GM19193 (cell line): Measurements from ENCODE around the gene KCNIP3.

Experiments
- POLR2A ChIP-seq: IDR thresholded peaks from 4 replicates; pipeline ENCODE4 v1.6.1; 2011; ENCODE audit not compliant: insufficient read depth, insufficient read length; ENCODE audit errors: extremely low read depth

The KCNIP3 gene

DNA sequence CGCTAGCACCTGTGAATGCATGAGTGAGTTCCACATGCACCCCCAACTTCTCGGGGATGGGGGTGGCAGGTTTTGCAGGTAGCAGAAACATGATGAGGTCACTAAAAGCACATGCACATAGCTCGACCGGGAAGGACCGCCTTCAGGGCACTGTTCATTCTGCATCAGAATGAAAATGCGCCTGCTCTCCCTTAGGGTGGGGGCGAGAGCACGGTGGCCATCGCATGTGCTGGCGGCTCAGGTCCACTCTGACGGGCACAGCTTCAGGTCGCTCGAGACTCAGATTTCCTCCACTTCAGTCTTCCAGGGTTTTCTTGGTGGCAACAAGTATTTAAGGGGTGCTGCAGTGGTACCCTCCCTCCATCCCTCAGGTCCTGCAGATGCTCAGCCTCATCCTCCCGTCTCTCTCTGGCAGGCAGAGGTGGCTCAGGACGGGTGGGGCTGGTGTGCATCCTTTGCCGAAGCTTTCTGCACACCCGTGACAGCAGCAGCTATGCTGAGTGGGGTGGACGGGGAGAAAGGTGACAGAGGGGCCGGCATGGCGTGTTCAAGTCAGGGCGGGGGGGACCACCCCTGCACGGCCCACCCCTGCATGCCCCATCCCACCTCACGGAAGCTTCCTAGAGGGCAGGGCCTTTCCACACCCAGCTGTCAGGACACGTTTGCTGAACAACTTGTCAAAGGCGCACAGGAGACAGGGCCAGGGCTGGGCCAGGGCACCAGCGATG is 14.8 kb downstream of the KCNIP3 start:
- no peak for TF ChIP-seq POLR2A

DNA sequence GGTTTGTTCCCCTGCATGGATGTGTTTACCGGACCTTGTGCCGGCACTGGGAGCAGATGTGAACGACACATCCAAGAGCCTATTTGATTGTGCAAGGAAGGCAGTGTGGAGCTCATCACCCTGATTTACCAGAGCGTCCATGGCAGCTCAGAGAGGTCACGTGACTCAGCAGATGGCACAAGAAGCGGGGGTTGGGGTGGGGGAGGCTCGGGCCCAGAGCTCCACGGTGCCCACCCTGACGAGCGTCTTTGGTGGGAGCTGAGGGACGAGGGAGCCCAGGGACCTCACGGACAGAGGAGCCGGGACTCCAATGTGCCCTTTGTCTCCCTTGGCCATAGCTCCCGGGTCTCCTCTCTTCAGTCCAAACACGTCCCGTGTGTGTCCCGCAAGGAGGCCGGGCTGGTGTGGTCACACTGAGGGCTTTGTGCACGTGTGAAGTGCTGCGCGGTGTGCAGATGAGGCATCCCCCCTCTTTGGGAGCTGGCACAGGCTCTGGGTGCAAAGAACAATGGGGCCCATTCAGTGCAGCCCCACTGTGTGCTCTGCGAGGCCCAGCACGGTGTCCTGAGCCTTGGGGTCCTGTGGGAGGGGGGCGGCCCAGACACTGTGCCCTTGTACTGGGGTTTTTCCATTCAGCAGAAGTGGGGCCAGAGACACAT is 15.5 kb downstream of the KCNIP3 start:
- no peak for TF ChIP-seq POLR2A

- TF ChIP-seq POLR2A, result no peak
These were observed 16.4 kb downstream of the KCNIP3 start for GRCh38 chr2:95313296-95314131.

DNA sequence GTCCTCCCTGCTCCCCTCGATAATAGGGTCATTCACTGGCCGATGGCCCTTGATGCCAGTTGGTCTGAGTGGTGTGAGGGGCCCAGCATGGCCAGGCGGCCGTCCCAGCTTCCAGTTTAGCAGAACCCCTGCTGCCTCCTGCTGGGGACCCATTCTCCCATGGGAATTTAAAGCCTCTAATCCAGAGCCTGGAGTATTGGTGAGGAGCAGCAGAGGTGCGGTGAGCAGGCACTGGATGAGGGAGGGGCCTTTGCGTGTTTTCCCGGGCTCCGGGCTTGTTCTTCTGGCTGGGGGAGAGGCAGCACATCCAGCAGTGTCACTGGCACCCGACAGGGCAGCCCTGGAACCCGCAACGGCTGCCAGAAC is 17.4 kb downstream of the KCNIP3 start:
- no peak for TF ChIP-seq POLR2A

DNA sequence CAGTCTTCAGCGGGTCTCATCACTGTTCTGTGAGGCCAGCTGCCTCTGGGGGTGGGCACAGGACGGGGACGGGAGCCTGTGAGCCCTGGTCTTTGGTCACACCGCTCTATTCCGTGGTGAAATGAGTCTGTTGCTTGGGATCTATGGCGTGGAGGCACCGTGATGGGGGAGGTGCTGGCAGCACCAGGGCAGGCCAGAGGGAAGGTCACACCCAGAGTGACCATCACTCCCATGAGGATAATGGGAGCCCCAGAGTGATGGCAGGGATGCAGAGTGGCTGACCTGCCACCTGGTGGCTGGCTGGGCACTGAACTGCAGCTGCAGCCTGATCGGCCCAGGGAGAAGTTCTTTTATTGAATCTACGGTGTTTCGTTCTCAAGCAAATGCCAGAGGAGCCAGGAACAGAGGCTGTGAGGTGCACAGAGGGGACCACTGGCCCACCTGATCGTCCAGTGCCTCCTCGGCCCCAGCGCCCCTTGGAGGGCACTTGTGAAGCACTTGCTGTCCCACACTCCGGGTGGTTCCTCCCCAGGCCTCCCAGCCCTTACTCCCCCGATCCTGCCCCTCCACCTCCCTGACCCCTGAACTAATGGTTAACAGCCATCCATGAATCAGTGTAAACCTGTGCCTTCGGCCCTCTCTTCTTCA is 17.9 kb downstream of the KCNIP3 start:
- TF ChIP-seq POLR2A, result no peak

DNA sequence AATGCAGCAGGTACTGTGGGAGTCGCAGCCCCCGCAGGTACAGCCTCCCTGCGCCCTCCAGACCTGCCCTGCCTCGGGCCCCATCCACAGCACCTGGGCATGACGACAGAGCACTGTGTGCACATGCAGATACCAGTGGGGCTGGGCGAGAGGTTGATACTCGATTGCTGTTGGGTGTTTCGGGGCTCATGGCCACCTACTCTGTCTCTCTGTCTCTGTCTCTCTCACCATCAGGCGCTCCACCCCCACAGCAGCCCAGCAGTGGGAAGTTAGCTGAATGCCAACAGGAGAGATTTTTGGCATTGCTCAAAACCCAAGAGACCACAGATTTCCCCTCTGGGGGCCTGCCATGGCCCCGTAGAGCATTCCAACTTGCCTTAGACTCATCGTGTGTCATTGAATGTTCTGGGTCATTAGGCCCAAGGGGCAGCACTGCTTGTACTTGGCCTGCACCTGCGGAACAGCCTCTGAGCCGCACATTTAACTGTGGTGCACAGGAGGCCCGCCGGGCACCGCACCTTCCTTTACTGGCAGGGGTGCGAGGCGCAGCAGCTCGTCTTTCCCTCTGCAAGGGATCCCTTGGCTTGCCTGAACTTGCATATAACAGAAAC is 18.8 kb downstream of the KCNIP3 start:
- TF ChIP-seq POLR2A, result no peak

- TF ChIP-seq POLR2A, result no peak
These were observed 19.4 kb downstream of the KCNIP3 start for GRCh38 chr2:95316466-95317122.

DNA sequence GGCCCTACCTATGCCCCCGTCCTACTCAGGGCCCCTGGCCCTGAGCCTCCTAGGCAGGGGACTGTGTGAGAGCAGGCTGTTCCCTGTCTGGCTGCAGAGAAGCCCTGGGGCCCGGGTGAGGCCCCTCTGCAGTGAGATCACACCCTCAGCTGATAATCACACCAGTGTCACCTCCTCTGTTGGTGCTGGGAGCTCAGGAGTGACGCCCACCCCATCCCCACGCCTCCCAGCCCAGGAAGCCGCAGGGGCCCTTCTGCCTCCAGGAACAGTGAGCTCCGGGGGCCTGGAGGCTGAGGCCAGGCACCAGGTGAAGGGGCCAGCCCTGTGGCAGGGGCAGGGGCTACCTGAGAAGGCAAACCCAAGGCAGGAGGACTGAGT is 20.0 kb downstream of the KCNIP3 start:
- no peak for TF ChIP-seq POLR2A

DNA sequence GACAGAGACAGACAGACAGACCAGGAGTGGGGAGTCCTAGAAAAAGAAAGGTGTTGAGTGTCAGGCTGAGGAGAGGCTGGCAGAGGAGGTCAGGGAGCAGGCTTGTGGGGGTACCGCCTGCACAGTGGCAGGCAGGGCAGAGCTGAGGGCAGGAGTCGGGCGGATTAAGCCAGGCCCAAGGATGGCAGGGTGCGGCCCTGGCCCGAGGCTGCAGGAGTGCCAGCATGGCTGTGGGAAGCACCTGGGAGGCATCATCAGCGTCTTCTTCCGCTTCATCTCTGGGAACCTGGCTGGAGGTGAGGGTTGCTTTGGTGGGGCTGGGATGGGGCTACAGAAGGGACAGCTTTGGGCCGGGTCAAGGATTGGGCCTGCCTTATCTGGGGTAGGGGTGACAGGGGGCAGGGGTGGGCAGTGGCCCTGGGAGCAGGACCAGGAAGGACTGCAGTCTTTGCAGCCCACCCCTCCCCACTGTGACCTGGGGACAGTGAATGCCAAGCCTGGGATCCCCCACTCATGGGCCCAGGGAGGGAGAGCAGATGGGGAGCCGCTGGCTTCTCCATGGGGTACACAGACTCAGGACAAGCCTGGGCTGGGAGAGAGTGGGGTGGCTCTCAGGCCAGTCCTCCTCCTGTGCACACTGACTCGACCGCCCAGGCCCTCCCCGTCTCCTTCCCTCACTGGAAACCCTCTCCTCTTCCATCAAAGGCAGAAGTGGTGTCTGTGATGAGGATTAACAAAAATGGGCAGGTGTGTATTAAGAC is 20.7 kb downstream of the KCNIP3 start:
- no peak for TF ChIP-seq POLR2A

- no peak for TF ChIP-seq POLR2A
These were observed 21.5 kb downstream of the KCNIP3 start for GRCh38 chr2:95318431-95319220.

DNA sequence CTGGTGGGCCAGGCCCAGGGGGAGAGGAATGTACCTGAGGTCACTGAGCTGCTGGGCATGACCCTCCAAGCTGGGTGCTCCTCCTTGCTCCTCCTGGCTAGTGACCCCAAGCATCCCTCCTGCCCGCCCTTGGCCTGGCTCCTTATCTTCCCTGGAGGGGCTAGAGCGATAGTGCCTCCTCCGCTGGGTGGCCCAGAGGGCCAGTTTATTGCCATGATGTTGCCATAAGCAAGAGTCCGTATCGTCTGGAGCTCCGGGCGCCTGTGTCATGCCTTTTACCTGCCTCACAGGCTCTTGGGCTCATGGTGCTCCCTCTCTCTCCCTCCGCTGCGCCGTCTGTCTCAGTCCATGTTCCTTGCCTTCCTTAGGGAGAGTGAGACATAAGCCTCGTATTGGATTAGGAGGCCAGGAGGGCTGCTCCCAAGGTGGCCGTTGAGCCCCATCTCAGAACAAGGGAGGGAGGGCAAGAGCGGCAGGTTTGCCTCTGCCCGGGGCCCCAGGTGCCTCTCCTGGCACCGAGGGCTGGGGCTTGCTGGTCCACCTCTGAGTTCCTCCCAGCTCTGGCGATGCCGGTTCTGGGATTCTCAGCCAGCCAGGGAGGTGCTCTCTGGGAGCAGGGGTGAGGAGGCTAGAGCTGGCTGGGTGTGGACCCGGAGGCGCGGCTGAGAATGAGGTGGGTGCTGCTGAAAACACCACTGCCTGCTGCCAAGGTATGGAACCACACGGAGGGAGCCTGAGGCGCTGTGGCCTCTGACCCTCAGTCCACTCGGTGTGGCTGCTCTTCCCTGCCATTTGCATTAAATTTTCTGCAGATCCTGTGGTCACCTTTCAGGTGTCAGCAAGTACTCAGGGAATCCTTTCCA is 22.6 kb downstream of the KCNIP3 start:
- TF ChIP-seq POLR2A, result no peak

DNA sequence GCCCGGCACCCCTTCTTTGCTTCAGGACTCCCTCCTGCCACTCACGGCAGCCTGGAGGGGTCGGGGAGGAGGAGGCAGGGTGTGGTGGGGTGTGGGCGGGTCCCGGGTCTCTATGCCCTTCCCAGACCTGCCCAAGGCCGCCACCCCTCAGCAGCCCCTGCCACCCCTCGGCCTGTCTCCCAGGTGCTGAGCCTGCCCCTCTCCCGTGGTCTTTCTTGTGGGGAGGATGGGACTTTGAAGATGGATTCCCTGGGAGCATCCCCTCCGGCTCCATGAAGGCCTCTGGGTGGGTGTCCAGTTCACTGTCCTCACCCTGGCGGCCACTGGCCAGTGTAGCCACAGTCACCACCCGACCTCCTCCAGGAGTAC is 23.2 kb downstream of the KCNIP3 start:
- no peak for TF ChIP-seq POLR2A
